HG02981 (cell line): ENCODE measurements around the gene IFNA7.
"Not testable (repeated sequence)": the region's sequence is repeated elsewhere in the genome, so short reads cannot be mapped to it uniquely, and the experiment has no call there.

Experiments used
- ATAC-seq: cut with Tn5 transposase; IDR thresholded peaks from one replicate; pipeline ENCODE4 v1.9.1; 2021; ENCODE audit warnings: mild to moderate bottlenecking, moderate library complexity; ENCODE audit not compliant: unreplicated experiment

IFNA7 gene

DNA sequence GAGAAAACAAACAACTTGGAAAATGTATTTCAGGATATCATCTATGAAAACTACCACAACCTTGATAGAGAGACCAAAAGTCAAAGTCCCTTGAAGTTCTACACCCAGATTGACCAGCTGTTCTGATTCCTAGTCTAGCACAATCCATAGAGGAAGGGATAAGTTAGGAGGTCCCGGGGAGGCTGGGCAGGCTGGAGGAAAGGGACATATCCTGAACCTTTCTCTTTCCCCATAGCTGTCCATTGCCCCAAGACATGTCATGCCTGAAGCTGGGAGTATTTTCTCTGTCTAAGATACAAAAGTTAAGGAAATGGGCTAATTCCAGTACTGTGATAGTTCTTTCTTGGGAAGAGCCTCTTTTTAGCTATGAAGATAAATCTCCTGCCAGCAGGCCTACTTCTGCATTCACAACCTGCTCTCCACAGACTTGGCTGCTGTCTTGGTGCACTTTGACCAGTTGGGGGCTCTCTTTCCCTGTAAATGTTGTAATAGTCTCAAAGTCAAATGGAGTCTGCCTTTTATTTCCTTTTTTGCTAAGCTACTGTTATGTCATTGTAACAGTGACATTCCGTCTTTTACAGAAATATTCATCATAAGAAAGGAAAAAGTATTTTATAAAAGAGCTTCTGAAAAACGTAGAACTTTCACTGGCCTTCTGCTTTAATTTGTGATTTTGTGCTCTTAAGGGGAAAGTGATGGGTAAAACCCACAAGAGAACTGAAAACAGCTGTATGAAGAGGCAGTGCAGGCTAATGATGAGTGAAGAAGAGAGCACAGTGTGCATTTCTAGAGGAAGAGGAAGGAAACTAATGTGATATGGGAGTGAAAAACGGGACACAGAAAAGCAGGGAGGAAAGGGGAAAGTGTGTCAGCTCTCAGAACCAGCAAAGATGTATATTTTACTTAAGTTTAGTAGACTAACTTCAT is 18.9 kb downstream of the IFNA7 start:
- ATAC-seq = peak; percentile 94

DNA sequence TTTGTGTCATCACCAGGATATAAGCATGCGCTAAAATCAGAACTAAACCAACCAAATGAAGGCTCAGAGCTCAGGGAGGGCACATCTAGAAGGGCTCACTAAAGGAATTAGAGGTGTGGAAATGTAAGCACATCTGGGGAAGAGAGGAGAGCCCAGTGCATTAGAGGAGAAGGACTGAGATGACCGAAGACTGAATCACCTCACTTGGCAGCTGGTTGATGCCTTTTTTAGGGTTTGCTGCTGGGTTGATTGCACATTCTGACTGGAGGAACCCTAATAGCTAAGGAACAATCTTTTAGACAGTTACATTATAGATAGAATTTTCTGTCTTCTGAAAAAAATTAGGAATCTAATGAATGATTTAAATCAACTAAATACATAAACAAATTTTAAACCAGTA is 27.3 kb downstream of the IFNA7 start:
- no peak for ATAC-seq

DNA sequence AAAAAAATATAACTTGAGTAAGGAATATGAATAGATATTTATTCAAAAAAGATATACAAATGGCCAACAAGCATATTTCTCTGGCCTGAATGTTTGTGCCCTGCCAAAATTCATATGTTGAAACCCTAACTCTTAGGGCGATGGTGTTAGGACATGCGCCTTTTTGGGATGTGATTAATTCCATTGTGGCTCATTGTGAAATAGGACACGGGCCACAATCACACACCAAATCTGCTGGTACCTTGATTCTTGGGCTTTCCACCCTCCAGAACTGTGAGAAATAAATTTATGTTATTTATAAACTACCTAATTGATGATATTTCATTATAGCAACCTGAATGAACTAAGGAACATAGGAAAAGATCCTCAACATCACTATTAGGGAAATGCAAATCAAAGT is 29.8 kb downstream of the IFNA7 start:
- no peak for ATAC-seq

DNA sequence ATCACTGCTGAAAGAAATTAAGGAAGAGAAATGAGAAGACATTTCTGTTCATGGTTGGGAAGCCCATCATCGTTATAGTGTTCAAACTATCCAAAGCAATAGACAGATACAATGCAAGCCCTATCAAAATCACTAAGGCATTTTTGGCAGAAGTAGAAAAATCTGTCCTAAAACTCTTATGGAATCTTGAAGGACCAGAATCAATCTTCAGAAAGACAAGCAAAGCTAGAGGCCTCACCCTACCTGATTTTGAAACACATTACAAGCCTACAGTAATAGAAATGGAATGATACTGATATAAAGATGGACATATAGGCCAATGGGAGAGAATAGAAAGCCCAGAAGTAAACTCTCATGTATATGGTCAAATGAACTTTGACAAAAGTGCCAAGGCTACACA is 30.7 kb downstream of the IFNA7 start:
- ATAC-seq = no peak

DNA sequence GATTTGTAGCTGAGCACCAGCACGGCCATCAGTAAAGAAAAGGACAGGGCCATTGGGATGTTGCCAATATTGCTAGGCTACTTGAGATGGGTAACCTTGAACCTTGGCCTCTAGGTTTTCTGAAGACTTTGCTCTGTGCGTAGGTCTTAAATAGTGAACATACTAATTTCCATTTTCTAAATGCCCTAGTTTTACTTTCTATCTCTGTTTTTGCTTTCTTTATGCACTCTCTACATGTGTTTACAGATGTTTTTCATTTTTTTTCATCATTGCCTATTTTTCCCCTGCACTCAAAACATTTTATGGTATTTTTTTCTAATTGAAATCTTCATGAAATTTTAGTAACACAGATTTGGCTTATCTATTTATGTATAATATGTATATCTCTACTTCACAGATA is 35.4 kb downstream of the IFNA7 start, which contains the start of gene IFNA21:
Gene IFNA21, minus strand, starts transcription at position 101 of the 400 bp plus-strand sequence. Its CDS starts 48 bp downstream, at position 53.
- not testable (repeated sequence) for ATAC-seq

DNA sequence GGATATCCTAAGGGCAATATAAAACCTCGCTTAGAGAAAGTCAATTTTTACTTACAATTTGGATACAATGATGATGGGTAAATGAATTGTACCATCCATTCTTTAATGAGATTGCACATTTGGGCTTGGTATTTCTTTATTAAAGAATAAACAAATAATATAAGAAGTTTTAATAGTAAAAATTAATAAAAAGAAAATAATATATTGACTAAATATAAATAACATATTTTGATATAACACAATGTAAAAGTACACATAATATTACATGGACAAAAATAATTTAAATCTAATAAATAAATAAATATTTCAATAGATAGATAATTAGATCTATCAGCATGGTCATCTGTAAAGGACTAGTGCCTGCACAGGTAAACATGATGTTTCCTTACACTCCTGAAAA is 36.5 kb downstream of the IFNA7 start:
- no peak for ATAC-seq

DNA sequence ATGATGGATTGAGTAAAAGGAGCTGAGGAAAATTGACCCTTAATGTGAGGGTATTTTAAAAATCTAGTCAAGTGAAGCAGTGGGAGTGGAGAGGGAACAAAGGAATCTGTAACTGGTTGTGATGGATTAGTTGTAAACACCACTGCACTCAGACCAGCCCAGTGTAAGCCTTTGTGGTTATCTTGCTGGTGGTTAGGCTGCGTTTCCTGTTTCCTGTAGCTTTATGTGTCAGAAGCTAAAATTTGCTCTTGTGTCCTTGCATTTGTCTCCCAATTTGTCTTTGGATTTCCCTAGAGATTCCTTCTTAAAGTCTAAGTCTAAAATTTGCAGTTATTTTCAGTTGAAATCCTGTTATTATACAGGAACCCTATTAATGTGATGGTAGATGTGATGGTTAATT is 41.8 kb downstream of the IFNA7 start:
- peak; percentile 92 for ATAC-seq

DNA sequence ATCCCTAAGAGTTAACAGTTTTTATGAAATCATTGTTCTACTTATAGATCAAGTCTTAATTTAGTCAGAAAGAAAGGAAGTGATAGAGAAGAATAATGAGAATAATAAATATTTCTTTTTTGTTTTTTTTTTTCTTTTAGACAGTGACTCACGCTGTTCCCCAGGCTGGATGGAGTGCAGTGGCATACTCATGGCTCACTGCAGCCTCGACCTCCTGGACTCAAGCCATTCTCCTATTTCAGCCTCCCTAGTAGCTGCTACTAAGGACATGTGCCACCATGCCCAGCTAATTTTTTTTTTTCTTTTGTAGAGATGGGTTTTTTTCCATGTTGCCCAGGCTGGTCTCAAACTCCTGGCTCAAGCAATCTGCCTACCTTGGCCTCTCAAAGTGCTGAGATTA is 46.5 kb downstream of the IFNA7 start:
- no peak for ATAC-seq

DNA sequence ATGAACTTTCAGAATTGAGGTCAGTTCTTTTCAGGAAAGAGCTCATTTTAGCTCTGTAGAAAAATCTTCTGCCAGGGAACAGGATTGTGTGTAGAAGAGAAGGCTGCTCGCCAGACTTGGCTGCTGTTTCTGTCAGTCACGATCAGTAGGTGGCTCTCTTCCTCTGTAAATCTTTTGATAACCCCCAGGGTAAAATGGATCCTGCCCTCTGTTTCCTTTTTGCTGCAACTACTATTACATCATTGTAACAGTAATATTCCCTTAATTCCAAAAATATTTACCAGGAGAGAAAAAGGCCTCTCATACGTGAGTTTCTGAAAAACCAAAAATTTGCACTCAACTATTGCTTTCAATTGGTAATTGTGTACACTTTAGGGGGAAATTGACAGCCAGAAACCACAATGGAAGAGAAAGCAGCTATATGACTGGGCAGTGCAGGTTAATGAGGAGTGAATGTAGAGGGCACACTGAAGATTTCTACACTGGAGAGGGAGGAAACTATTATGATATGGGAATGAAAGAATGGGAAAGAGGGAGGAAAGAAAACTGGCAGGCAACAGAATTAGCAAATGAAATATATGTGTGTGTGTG is 47.9 kb downstream of the IFNA7 start:
- peak; percentile 85 for ATAC-seq

DNA sequence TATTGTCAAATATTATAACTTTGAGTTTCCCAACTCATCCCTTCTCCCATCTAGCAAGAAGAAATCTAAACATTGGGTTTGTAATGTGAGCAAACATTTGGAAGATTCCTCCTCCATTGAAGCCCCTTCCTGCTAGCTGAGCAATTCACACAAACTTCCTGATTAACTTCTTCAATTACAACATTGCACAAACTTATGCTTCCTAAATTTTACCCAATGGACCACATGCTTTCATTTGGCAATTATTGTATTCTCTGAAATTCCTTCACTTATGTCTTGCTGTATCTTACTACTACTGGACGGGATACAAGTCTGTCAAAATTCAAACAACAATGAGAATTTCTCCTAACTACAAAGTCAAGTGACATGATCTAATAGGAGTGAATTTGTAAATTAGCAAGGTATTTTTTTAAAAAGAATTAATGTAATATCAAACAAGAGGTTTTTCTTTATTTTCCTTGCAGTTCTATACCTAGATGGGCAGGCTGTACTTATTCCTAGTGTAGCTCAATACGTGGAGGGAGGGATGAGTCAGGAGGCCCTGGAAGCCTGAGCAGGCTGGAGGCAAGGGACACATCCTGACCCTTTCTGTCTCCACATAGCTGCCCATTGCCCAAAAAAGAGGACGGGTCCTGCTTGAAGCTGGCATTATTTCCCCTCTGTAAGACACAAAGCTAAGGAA is 48.5 kb downstream of the IFNA7 start:
- peak; percentile 14 for ATAC-seq
